Glutamatergic neuron (in vitro differentiated cells): ENCODE data around the gene ADCY4. TPM values are rescaled to one million over a fixed set of nuclear protein-coding genes. Genes with fewer than 3 reads are reported as not detected.

Experiments
- DNase-seq: peaks from one replicate; pipeline ENCODE4 v3.0.0; 2022
- H3K27ac Mint-ChIP-seq: one replicate; pipeline ENCODE4 v1.8.0; 2020; ENCODE audit warnings: mild to moderate bottlenecking, mixed read lengths, inconsistent platforms; ENCODE audit not compliant: unreplicated experiment
- H3K27me3 Mint-ChIP-seq: one replicate; pipeline ENCODE4 v1.8.0; 2020; ENCODE audit warnings: mild to moderate bottlenecking, moderate library complexity, mixed read lengths, inconsistent platforms; ENCODE audit not compliant: unreplicated experiment
- H3K36me3 Mint-ChIP-seq: one replicate; pipeline ENCODE4 v1.8.0; 2020; ENCODE audit warnings: mild to moderate bottlenecking, mixed read lengths, inconsistent platforms; ENCODE audit not compliant: unreplicated experiment
- H3K4me1 Mint-ChIP-seq: one replicate; pipeline ENCODE4 v1.8.0; 2020; ENCODE audit warnings: mild to moderate bottlenecking, low read depth, mixed read lengths, inconsistent platforms; ENCODE audit not compliant: unreplicated experiment
- H3K4me3 Mint-ChIP-seq: one replicate; pipeline ENCODE4 v1.8.0; 2020; ENCODE audit warnings: mild to moderate bottlenecking, mixed read lengths, inconsistent platforms; ENCODE audit not compliant: unreplicated experiment
- H3K9me3 Mint-ChIP-seq: one replicate; pipeline ENCODE4 v1.8.0; 2020; ENCODE audit warnings: mild to moderate bottlenecking, moderate library complexity, mixed read lengths, inconsistent platforms; ENCODE audit not compliant: unreplicated experiment
- total RNA-seq: library from RNA; stranded (reverse); fragmentation: NEBNext Ultra II Directional; extraction: Animal tissue kit (Norgen Biotek cat#: 25700); gene quantifications from one replicate; pipeline ENCODE4 v1.2.1, GENCODE V29; 2021; ENCODE audit not compliant: unreplicated experiment
- TF ChIP-seq, protein P1 (sequence below): fragments of 200-600 bp; sonication (generic); IDR thresholded peaks from one replicate; pipeline ENCODE4 v1.5.0; 2021; ENCODE audit not compliant: partially characterized antibody, unreplicated experiment

ADCY4 gene
- total RNA-seq, 1 donor from 2014 or later: not detected

DNA sequence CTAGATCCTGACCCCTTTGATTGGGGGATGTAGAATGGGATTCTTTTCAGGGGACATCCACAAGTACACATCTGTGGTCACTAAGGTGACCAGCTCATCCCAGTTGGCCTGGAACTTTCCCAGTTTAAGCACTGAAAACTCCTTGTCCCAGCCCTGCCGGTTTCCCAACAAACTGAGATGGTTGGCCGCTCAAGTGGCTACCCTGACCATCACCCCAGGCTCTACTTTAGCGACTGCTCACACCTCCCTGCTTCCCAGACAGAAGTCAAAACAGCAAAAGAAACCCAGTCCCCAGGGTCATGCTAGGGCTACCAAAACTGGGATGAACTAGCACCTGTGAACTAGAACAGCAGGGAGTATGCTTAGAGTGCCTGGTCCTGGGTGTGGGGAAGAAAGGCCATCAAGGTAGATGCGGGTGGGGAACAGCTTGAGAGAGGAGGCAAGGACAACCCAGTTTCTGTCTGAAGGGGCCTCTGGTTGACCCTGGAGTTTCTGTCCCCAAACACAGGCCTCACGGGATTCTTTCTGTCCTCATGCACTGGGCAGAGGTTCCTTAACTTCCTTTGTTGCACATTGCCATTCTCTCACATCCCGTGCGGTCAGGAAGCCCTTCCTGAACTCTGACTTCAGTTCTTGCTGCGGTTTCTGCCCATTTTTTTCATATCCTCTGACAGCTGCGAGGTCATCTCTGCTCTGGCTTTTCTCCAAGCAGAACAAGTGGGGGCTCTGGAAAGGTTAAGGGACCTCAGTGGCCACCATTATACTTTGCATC lies 21.9 kb downstream of the ADCY4 start:
- Mint-ChIP-seq H3K27ac (no peak overlapping the region), H3K4me1 (peaks cover 2% of the 10 kb centered on the region), H3K9me3 (peaks cover 4% of the 10 kb centered on the region), H3K36me3 (no peaks in the 10 kb centered on the region), H3K4me3 (no peak overlapping the region), H3K27me3 (peaks cover 19% of the 10 kb centered on the region)
- DNase-seq: no peak
- TF ChIP-seq, protein P1, sequence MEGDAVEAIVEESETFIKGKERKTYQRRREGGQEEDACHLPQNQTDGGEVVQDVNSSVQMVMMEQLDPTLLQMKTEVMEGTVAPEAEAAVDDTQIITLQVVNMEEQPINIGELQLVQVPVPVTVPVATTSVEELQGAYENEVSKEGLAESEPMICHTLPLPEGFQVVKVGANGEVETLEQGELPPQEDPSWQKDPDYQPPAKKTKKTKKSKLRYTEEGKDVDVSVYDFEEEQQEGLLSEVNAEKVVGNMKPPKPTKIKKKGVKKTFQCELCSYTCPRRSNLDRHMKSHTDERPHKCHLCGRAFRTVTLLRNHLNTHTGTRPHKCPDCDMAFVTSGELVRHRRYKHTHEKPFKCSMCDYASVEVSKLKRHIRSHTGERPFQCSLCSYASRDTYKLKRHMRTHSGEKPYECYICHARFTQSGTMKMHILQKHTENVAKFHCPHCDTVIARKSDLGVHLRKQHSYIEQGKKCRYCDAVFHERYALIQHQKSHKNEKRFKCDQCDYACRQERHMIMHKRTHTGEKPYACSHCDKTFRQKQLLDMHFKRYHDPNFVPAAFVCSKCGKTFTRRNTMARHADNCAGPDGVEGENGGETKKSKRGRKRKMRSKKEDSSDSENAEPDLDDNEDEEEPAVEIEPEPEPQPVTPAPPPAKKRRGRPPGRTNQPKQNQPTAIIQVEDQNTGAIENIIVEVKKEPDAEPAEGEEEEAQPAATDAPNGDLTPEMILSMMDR: no peak

DNA sequence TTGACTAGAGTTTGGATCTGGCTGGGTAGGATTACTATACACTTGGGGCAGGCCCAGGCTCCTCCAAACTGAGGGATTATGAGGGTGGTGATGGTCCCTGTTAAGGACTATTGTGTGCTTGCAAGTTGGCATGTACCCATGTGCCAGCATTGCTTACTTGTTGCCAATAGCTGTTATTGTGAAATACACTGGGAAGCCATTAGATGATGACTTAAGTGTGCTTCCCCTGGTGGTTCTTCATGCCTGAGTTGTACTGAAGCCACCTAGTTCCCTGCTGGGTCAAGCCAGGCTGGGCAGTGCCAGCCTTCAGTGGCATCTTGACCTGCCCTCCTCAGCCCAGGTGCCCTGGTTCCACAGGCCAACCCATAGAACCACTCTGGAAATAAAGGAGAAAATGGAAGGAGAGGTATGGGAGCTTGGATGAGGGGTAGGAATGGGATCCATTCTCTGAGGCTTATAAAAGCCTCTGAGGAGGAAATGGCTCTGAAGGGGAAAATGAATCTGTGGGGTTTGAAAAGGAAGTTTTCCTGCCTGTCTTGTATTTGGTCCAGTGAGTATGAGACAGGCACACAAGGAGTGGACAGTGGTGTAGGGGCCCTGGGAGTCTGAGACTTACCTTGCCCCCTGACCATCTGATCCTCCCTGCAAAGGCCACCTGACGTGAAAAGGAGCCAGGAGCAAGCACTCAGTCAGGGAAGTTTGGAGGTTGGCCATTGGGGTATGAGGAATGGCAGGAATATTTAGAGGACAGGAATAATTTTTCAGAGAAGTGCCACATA lies 22.8 kb downstream of the ADCY4 start:
- Mint-ChIP-seq H3K4me3 (no peak overlapping the region), H3K36me3 (no peaks in the 10 kb centered on the region), H3K27me3 (peaks cover 13% of the 10 kb centered on the region), H3K27ac (no peak overlapping the region), H3K9me3 (peaks cover 4% of the 10 kb centered on the region), H3K4me1 (peaks cover 2% of the 10 kb centered on the region)
- TF ChIP-seq, protein P1: no peak
- no peak for DNase-seq

DNA sequence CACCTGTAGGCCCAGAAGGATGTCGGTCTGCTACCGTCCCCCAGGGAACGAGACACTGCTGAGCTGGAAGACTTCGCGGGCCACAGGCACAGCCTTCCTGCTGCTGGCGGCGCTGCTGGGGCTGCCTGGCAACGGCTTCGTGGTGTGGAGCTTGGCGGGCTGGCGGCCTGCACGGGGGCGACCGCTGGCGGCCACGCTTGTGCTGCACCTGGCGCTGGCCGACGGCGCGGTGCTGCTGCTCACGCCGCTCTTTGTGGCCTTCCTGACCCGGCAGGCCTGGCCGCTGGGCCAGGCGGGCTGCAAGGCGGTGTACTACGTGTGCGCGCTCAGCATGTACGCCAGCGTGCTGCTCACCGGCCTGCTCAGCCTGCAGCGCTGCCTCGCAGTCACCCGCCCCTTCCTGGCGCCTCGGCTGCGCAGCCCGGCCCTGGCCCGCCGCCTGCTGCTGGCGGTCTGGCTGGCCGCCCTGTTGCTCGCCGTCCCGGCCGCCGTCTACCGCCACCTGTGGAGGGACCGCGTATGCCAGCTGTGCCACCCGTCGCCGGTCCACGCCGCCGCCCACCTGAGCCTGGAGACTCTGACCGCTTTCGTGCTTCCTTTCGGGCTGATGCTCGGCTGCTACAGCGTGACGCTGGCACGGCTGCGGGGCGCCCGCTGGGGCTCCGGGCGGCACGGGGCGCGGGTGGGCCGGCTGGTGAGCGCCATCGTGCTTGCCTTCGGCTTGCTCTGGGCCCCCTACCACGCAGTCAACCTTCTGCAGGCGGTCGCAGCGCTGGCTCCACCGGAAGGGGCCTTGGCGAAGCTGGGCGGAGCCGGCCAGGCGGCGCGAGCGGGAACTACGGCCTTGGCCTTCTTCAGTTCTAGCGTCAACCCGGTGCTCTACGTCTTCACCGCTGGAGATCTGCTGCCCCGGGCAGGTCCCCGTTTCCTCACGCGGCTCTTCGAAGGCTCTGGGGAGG lies 23.9 kb downstream of the ADCY4 start, which contains the start of gene LTB4R:
TSS of gene LTB4R (plus strand) at position 857 of the 959 bp plus-strand sequence. CDS start 4,150 bp downstream, outside the sequence.
- Mint-ChIP-seq H3K9me3 (peaks cover 4% of the 10 kb centered on the region), H3K27ac (peak within 1 kb of the TSS; percentile 48), H3K36me3 (no peaks in the 10 kb centered on the region), H3K4me3 (peak within 1 kb of the TSS; percentile 73), H3K27me3 (peaks cover 17% of the 10 kb centered on the region), H3K4me1 (peaks cover 2% of the 10 kb centered on the region)
- DNase-seq: peak; percentile 82
- TF ChIP-seq, protein P1: no peak

DNA sequence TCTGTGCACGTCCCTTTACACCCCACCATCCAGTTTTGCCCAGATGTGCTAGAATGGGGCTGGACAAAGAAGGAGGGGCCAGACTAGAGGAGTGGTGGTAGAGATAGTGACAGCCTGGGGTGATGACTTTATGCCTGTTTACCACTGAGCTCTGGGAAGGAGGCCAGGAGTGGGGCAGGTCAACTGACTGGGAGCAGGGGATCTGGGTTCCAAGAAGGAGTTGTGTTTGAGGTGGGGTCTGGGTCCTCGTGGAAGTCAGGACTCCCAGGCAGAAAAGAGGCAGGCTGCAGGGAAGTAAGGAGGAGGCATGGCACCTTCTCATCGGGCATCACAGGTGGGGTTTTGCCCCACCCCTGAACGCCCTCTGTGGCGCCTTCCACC lies 24.6 kb downstream of the ADCY4 start:
- Mint-ChIP-seq H3K4me1 (peaks cover 2% of the 10 kb centered on the region), H3K27ac (peak overlapping the region; percentile 48), H3K4me3 (peak overlapping the region; percentile 73), H3K27me3 (peaks cover 15% of the 10 kb centered on the region), H3K36me3 (no peaks in the 10 kb centered on the region), H3K9me3 (peaks cover 4% of the 10 kb centered on the region)
- no peak for DNase-seq
- TF ChIP-seq, protein P1: no peak
